ENCODE results near the gene NAV1. TPM values are rescaled to one million over a fixed set of nuclear protein-coding genes. Genes with fewer than 3 reads are reported as not detected.
"Not testable (repeated sequence)": the region's sequence is repeated elsewhere in the genome, so short reads cannot be mapped to it uniquely, and the experiment has no call there.

Gene NAV1
- polyA plus RNA-seq (ENCODE audit: insufficient read length) = 19.6 TPM

- no peak for DNase-seq (ENCODE audit: low read depth)
Measured at GRCh38 chr1:201538612-201539551, at the start of gene NAV1. NAV1 (plus strand) TSS chr1:201539127; CDS start chr1:201622885, 83,758 bp downstream.

GRCh38 chr1:201489643-201490261 lies 49.2 kb upstream of the NAV1 start:
- DNase-seq (ENCODE audit: low read depth) = no peak

- DNase-seq (ENCODE audit: low read depth) = no peak
Measured at GRCh38 chr1:201490708-201491131, 48.2 kb upstream of the NAV1 start.

- no peak for DNase-seq (ENCODE audit: low read depth)
Measured at GRCh38 chr1:201491896-201492511, 46.9 kb upstream of the NAV1 start.

- DNase-seq (ENCODE audit: low read depth) = not testable (repeated sequence)
Measured at GRCh38 chr1:201493026-201493656, 45.8 kb upstream of the NAV1 start.

GRCh38 chr1:201493757-201494617 lies 44.9 kb upstream of the NAV1 start:
- no peak for DNase-seq (ENCODE audit: low read depth)

GRCh38 chr1:201495551-201496295 lies 43.2 kb upstream of the NAV1 start:
- no peak for DNase-seq (ENCODE audit: low read depth)

GRCh38 chr1:201496296-201496690 lies 42.6 kb upstream of the NAV1 start:
- no peak for DNase-seq (ENCODE audit: low read depth)

- DNase-seq (ENCODE audit: low read depth) = no peak
Measured at GRCh38 chr1:201497935-201498509, 40.9 kb upstream of the NAV1 start.

GRCh38 chr1:201498621-201499020 lies 40.3 kb upstream of the NAV1 start:
- no peak for DNase-seq (ENCODE audit: low read depth)

GRCh38 chr1:201499191-201499590 lies 39.7 kb upstream of the NAV1 start:
- DNase-seq (ENCODE audit: low read depth) = no peak

GRCh38 chr1:201499795-201500669 lies 38.9 kb upstream of the NAV1 start:
- DNase-seq (ENCODE audit: low read depth) = no peak

GRCh38 chr1:201500670-201501120 lies 38.2 kb upstream of the NAV1 start:
- DNase-seq (ENCODE audit: low read depth) = no peak

GRCh38 chr1:201501144-201501543 lies 37.8 kb upstream of the NAV1 start:
- no peak for DNase-seq (ENCODE audit: low read depth)

- no peak for DNase-seq (ENCODE audit: low read depth)
Measured at GRCh38 chr1:201501812-201502510, 37.0 kb upstream of the NAV1 start.

- no peak for DNase-seq (ENCODE audit: low read depth)
Measured at GRCh38 chr1:201502511-201502857, 36.4 kb upstream of the NAV1 start.

GRCh38 chr1:201503397-201504176 lies 35.3 kb upstream of the NAV1 start:
- no peak for DNase-seq (ENCODE audit: low read depth)

Measured in forelimb muscle (tissue), 1 donor.